ENCODE measurements around the gene DUSP1. TPM values are rescaled to one million over a fixed set of nuclear protein-coding genes. Genes with fewer than 3 reads are reported as not detected.

DUSP1 gene
- total RNA-seq, 1 experiment from 2014 or later = 10.3 TPM

DNA sequence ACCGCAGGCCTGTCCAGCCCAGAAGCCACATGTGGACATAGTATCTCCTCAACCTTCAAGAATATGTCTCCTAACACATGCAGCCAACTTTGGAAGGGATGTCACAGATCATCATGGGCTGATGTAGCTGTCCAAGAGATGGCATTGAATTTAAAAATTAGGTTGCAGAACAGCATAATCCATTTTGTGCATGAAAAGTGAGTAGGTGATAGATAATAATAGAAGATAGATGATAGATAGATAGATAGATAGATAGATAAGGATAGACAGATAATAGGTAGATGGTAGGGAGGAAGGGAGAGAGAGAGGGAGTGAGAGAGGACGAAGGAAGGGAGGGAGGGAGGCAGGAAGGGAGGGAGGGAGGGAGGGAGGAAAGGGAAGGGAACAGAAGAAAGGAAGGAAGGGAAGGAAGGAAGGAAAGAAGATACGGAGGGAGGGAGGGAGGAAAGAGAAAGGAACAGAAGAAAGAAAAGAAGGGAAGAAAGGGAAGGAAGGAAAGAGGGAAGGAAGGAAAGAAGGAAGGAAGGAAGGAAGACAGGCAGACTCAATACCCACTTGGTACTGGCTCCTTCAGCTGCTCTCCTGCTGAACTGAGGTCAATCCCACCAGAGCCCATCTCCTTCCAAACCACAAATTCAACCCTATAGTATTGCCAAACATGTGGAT is 34.2 kb upstream of the DUSP1 start:
- Histone ChIP-seq H3F3A (ENCODE audit: insufficient read depth, low read depth) (peaks cover 26% of the 10 kb centered on the region), H3K36me3 (ENCODE audit: low read depth) (no peaks in the 10 kb centered on the region), H3K9me3 (ENCODE audit: insufficient read depth, low read depth) (no peaks in the 10 kb centered on the region), H3K27ac (no peak overlapping the region), H3K79me2 (ENCODE audit: low read depth) (no peaks in the 10 kb centered on the region), H3K27me3 (ENCODE audit: insufficient read depth, low read depth) (no peaks in the 10 kb centered on the region), H4K20me1 (ENCODE audit: insufficient read depth) (no peaks in the 10 kb centered on the region), H3K9me2 (ENCODE audit: insufficient read depth) (no peaks in the 10 kb centered on the region), H3K4me3 (no peak overlapping the region), H2AFZ (no peak overlapping the region), H3K4me2 (no peak overlapping the region), H3K4me1 (replicated peaks; ENCODE audit: insufficient read depth) (peaks cover 40% of the 10 kb centered on the region)
- no TSS peak for BruUV-seq (replicated peaks)
- no peak for TF ChIP-seq EZH2 (IDR thresholded peaks at IDR 0.05; ENCODE audit: low read depth)
- TF ChIP-seq, protein P1, sequence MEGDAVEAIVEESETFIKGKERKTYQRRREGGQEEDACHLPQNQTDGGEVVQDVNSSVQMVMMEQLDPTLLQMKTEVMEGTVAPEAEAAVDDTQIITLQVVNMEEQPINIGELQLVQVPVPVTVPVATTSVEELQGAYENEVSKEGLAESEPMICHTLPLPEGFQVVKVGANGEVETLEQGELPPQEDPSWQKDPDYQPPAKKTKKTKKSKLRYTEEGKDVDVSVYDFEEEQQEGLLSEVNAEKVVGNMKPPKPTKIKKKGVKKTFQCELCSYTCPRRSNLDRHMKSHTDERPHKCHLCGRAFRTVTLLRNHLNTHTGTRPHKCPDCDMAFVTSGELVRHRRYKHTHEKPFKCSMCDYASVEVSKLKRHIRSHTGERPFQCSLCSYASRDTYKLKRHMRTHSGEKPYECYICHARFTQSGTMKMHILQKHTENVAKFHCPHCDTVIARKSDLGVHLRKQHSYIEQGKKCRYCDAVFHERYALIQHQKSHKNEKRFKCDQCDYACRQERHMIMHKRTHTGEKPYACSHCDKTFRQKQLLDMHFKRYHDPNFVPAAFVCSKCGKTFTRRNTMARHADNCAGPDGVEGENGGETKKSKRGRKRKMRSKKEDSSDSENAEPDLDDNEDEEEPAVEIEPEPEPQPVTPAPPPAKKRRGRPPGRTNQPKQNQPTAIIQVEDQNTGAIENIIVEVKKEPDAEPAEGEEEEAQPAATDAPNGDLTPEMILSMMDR (conservative IDR thresholded peaks at IDR 0.05) = no peak
- no peak for DNase-seq
- intact Hi-C loops (cut with micrococcal nuclease; ENCODE audit: unreplicated experiment) = no loop called here
- ChIA-PET POLR2A (ENCODE audit: unreplicated experiment) (no interaction called here), CTCF (no interaction called here)

DNA sequence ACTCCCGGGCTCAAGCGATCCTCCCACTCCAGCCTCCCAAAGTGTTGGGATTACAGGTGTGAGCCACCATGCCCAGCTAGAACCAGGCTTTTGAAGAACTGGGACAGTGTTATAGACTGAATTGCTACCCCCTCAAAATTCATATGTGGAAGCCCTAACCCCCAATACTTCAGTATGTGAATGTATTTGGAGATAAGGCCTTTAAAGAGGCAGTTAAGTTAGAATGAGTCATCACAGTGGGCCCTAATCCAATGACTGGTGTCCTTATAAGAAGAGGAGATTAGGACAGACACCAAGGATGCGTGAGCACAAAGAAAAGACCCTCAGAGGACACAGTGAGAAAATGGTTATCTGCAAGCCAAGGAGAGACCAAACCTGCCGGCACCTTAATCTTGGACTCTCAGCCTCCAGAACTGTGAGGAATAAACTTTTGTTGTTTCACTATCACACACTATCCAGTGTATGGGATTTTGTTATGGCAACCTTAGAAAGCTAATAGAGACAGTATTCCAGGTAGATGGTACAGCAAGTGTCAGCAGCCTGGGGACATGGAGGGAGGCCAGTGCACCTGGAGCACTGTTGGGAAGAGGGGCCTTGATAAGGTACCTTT is 31.7 kb upstream of the DUSP1 start:
- Histone ChIP-seq H4K20me1 (ENCODE audit: insufficient read depth) (no peaks in the 10 kb centered on the region), H3K79me2 (ENCODE audit: low read depth) (no peaks in the 10 kb centered on the region), H2AFZ (no peak overlapping the region), H3K9me2 (ENCODE audit: insufficient read depth) (no peaks in the 10 kb centered on the region), H3K36me3 (ENCODE audit: low read depth) (no peaks in the 10 kb centered on the region), H3K27ac (peak overlapping the region; percentile 97), H3K9me3 (ENCODE audit: insufficient read depth, low read depth) (no peaks in the 10 kb centered on the region), H3F3A (ENCODE audit: insufficient read depth, low read depth) (peaks cover 44% of the 10 kb centered on the region), H3K27me3 (ENCODE audit: insufficient read depth, low read depth) (no peaks in the 10 kb centered on the region), H3K4me3 (no peak overlapping the region), H3K4me2 (0 out of 2 replicates have a peak overlapping the region, but pooled peaks have one; percentile 62), H3K4me1 (replicated peaks; ENCODE audit: insufficient read depth) (peaks cover 60% of the 10 kb centered on the region)
- no peak for TF ChIP-seq EZH2 (IDR thresholded peaks at IDR 0.05; ENCODE audit: low read depth)
- TF ChIP-seq, protein P1 (conservative IDR thresholded peaks at IDR 0.05) = no peak
- no peak for DNase-seq
- intact Hi-C loops (cut with micrococcal nuclease; ENCODE audit: unreplicated experiment) = no loop called here
- ChIA-PET POLR2A (ENCODE audit: unreplicated experiment) (no interaction called here), CTCF (interaction anchor here (0.5 kb wide), 1 partner anchor 41 kb away, joined by 8 read pairs; no protein-coding TSS in a partner anchor)
- no TSS peak for BruUV-seq (replicated peaks)

- H3K4me2 ChIP-seq = peak overlapping the region; percentile 62
- H3K79me2 ChIP-seq (ENCODE audit: low read depth) = no peaks in the 10 kb centered on the region
- peaks cover 61% of the 10 kb centered on the region for H3K4me1 ChIP-seq (replicated peaks; ENCODE audit: insufficient read depth)
- H2AFZ ChIP-seq = no peak overlapping the region
- no peaks in the 10 kb centered on the region for H3K9me3 ChIP-seq (ENCODE audit: insufficient read depth, low read depth)
- ChIA-PET POLR2A (ENCODE audit: unreplicated experiment) (no interaction called here), CTCF (no interaction called here)
- H3K27ac ChIP-seq = peak overlapping the region; percentile 97
- no peaks in the 10 kb centered on the region for H4K20me1 ChIP-seq (ENCODE audit: insufficient read depth)
- intact Hi-C loops (cut with micrococcal nuclease; ENCODE audit: unreplicated experiment) = no loop called here
- no peaks in the 10 kb centered on the region for H3K27me3 ChIP-seq (ENCODE audit: insufficient read depth, low read depth)
- no peak overlapping the region for H3K4me3 ChIP-seq
- no peak for TF ChIP-seq EZH2 (IDR thresholded peaks at IDR 0.05; ENCODE audit: low read depth)
- TF ChIP-seq, protein P1 (conservative IDR thresholded peaks at IDR 0.05) = no peak
- no peak for DNase-seq
- no TSS peak for BruUV-seq (replicated peaks)
- H3F3A ChIP-seq (ENCODE audit: insufficient read depth, low read depth) = peaks cover 50% of the 10 kb centered on the region
- H3K9me2 ChIP-seq (ENCODE audit: insufficient read depth) = no peaks in the 10 kb centered on the region
- H3K36me3 ChIP-seq (ENCODE audit: low read depth) = no peaks in the 10 kb centered on the region
These were observed 31.1 kb upstream of the DUSP1 start for GRCh38 chr5:172802112-172802511.
